ENCODE measurements around the gene TMEM198. TPM values are rescaled to one million over a fixed set of nuclear protein-coding genes. Genes with fewer than 3 reads are reported as not detected.

TMEM198 gene
- total RNA-seq, 1 donor from 2014 or later = 15.7 TPM

Small RNA genes within 50 kb of the gene (microRNA-seq; reads per million reads assigned to microRNA genes)
- not detected for gene MIR3132

Other genes with a start within 250 kb of the TMEM198 start
- 3.2 and 4.1 TPM in 2 replicates for gene PTPRN, start 234.6 kb upstream of the TMEM198 start, total RNA-seq
- not detected in 2 replicates for gene RESP18, start 211.3 kb upstream of the TMEM198 start, total RNA-seq
- 36.9 and 39.5 TPM in 2 replicates for gene DNPEP, start 156.1 kb upstream of the TMEM198 start, total RNA-seq
- gene DES, start 125.7 kb upstream of the TMEM198 start, total RNA-seq = 0.28 TPM in 1 of 2 replicates, not detected in the other
- gene SPEG, start 109.2 kb upstream of the TMEM198 start, total RNA-seq = 13.4 and 17.5 TPM in 2 replicates
- gene GMPPA, start 45.1 kb upstream of the TMEM198 start, total RNA-seq = 24.3 and 26.1 TPM in 2 replicates
- 1.0 and 1.5 TPM in 2 replicates for gene ASIC4, start 29.5 kb upstream of the TMEM198 start, total RNA-seq
- gene CHPF, start 219 bp upstream of the TMEM198 start, total RNA-seq = 27.0 and 30.0 TPM in 2 replicates
- gene OBSL1, start 27.5 kb downstream of the TMEM198 start, total RNA-seq = 122 and 123 TPM in 2 replicates
- 0.50 TPM in 1 of 2 replicates, not detected in the other for gene INHA, start 28.3 kb downstream of the TMEM198 start, total RNA-seq
- 31.4 and 32.9 TPM in 2 replicates for gene STK11IP, start 53.8 kb downstream of the TMEM198 start, total RNA-seq
- 10.0 and 11.4 TPM in 2 replicates for gene SLC4A3, start 83.6 kb downstream of the TMEM198 start, total RNA-seq